NCI-H146 treated with DMSO at 0.1 percent for 48 hours (cell line): Measurements from ENCODE around the gene ACP5.
"Not testable (repeated sequence)": the region's sequence is repeated elsewhere in the genome, so short reads cannot be mapped to it uniquely, and the experiment has no call there.

Experiments used
- DNase-seq: peaks from one replicate; lab custom pipeline; 2025; ENCODE audit not compliant: unreplicated experiment; lab: John Stamatoyannopoulos, UW

The ACP5 gene

DNA sequence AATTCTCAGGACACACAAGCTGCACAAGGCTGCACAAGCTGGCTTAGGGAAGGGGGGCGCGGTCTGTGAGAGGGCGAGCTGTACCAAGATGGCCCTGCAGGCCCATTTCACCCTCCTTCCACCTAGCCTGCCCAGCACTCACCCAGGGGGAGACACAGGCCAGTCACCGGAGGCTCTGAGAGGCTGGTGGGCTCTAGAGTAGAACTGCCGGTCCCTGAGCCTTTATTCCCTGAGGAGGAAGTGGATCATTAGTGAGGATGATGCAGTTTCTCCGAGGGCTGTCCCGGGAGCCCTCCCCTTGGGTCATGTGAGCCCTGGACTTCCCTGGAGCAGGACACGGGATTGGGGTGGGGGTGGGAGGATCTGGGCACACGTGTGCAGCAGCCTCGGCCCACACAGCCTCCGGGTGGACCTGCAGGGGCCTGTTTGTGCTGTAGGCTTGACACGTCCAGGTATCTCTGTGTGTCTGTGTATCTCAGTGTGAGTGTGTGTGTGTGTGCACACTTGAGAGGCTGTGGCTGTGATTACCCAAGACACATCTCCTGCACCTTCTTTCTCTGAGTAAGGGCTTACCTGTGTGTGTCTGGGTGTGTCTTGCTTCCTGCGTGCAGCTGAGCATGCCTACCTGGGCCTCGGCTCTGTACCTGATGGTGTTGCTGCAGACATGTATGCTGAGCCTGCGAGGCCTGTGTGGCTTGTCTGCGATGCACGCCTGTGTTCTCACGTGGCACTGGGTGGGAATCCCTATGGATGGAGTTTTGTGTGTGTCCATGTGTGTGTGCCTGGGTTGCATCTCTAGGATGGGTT is at the start of gene ACP5:
TSS of gene ACP5 (minus strand) at position 195 of the 807 bp plus-strand sequence. CDS start 328 bp downstream, outside the sequence.
- no peak for DNase-seq

DNA sequence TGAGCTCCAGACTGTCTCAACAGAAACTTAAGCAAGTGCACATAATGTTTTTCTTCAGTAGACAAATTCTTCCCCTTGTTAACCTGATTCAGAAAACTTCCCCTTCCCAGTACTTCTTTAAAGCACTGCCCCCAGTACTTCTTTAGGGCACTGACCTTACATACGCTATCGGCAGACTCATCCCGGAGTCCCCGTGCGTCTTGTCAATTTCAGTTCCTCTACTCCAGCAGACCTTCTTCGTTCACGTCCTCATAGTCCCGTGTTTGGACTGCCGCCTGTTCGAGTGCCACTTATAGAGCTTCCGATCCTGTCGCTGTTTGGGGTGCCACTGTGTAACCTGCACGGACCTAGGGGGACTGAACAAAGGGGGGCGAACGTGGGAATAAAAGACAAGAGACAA is 48.8 kb upstream of the ACP5 start:
- no peak for DNase-seq

DNA sequence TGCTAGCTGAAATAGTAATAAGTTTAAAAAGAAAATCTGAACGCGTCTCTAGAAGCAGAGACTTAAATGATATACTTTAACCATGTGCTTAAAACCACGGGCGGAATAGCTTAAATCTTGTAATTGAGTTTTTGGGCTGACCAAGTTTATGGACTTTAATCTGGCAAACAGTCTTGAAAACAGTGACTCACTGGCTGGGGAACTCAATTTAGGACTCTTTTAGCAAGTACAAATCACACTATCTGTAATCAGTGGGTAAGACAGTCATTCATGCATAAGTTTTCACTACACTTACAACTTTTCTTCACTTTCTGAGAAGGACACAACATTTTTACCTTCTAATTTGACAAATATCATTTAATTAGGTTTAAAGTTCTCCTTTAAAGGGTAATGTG is 46.6 kb upstream of the ACP5 start:
- no peak for DNase-seq

DNA sequence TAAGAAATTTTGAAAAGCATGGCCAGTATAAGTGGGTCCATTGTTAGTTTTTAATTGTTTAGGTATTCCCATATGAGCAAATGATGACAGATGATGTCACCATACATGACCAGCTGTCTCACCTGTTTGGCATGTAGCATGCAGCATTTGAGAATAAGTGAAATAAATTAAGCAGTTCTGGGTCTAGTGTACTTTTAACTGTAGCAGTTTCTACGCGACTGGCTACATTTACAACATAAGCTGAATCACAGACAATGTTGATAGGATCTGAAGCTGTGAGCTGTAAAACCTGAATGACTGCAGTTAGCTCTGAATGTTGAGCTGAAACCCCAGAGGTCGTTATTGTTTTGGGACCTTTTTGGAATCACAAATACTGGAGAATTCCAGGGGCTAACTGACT is 45.0 kb upstream of the ACP5 start:
- DNase-seq: not testable (repeated sequence)

DNA sequence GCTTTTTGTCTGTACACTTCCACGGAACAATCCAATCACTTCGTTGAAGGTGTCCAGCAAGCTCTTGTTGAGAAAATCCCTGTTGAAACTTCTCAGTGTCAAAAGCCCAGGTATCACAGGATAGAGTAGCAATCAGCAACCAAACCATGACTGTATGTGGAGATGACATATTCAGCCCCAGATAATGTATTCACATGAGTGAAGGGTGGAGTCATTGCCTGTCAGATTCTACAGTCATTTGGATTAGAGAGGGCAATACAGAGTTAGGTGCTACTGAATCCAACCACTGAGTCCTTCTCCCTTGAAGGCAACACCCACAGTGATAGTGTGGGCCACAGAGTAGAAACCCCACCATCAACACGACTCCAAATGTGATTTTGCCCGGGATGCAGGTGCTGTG is 43.1 kb upstream of the ACP5 start:
- DNase-seq: no peak

DNA sequence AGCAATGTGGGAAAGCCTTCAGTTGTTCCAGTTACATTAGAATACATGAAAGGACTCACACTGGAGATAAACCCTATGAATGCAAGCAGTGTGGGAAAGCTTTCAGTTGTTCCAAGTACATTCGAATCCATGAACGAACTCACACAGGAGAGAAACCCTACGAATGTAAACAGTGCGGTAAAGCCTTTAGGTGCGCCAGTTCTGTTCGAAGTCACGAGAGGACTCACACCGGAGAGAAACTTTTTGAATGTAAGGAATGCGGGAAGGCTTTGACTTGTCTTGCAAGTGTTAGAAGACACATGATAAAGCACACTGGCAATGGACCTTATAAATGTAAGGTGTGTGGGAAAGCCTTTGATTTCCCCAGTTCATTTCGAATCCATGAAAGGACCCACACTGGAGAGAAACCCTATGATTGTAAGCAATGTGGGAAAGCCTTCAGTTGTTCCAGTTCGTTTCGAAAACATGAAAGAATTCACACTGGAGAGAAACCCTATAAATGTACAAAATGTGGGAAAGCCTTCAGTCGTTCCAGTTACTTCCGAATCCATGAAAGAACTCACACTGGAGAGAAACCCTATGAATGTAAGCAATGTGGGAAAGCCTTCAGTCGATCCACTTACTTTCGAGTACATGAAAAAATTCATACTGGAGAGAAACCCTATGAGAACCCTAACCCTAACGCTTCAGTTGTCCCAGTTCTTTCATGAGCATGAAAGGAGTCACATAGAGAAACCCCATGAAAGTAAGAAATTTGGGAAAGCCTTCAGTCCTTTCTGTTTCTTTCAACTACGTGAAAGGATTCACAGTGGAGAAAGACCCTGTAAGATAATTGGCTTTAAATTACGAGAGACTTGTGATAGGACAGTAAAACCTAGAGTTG is 40.0 kb upstream of the ACP5 start:
- DNase-seq: no peak

GRCh38 chr19:11612816-11613511 is 35.5 kb upstream of the ACP5 start:
- DNase-seq: no peak

DNA sequence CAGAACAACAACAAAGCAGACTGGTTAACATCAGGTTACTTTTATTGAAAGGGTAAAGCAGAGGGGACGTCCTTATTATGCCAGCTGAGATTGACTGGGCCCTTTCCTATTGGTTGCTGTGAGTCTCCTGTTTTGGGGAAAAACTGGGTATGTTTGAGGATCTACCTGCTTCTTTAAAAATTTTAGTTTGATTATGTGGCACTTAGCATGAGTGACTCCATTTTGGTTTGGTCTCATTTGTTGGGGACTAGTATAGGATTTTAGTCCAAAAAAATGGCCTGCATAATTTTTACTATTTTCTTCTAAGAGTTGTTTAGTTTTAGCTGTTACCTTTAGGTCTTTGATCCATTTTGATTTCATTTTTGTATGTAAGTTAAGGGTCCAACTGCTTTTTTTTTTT is 34.3 kb upstream of the ACP5 start:
- no peak for DNase-seq

DNA sequence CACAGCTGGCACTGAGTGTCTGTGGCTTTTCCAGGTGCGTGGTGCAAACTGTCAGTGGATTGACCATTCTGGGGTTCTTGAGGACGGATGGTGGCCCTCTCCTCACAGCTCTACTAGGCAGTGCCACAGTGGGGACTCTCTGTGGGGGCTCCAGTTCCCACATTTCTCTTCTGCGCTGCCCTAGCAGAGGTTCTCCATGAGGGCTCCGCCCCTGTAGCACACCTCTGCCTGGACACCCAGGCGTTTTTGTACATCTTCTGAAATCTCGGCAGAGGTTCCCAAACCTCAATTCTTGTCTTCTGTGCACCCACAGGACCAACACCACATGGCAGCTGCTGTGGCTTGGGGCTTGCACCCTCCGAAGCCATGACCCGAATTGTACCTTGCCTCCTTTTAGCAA is 29.0 kb upstream of the ACP5 start:
- no peak for DNase-seq

DNA sequence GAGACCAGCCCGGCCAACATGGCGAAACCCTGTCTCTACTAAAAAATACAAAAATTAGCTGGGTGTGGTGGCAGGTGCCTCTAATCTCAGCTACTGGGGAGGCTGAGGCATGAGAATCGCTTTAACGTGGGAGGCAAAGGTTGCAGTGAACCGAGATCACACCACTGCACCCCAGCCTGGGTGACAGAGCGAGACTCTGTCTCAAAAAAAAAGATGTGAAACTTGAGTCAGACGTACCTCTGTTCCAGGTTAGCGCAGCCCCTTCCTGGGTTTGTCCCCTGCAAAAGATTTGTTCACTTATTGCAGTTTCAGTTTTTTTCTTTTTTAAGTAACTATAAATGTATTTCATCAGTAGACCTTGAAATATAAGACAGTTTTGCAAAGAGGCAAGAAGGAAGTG is 22.3 kb upstream of the ACP5 start:
- DNase-seq: not testable (repeated sequence)

GRCh38 chr19:11598746-11599145 is 21.3 kb upstream of the ACP5 start:
- DNase-seq: no peak

GRCh38 chr19:11598103-11598483 is 20.6 kb upstream of the ACP5 start:
- no peak for DNase-seq

DNA sequence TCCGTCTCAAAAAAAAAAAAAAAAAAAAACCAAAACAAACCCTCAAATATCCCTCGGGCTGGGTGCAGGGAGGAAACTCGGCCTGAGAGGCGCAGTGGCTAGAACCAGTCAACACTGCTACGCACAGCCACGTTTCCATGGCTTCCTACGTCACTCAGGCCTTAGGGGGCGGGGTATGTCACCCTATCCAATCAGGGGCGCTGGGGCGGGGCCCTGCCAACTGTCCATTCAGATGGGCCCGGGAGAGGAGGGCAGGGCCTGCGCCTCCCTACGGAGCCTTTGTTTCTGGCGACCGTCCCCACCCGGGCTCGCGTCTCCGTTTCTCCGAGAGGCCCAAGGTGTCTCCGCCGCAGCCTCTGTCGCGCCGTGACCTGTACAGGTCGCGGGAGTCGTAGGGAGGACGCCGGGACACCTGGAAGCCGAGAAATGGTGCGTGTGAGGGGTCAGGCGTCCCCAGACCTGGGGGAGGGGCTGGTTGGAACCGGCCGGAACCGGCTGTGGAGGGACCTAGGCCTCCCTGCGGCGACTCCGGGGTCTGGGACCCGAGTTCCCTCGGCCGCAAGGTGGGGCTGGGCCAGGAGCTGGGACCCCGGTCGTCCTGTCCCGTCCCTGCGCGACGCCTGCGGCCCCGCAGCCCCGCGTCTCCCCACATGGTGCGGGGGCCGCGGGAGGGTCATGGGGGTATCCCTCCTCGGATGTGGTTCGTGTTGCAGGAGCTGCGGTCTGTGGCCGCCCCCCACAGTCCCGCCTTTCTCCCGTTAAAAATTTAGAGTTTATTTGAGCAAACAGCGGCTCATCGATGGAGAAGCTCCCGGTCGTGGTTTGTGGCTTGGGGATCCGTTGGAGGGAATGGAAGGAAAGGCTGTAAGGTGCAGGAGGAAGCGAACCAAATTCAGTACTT is 20.0 kb upstream of the ACP5 start, which contains the start of gene ZNF627:
TSS of gene ZNF627 (plus strand) at position 282 of the 901 bp plus-strand sequence. CDS start at position 427, 145 bp downstream.
- DNase-seq: peak; percentile 98

- no peak for DNase-seq
Observed at GRCh38 chr19:11596156-11596555, 18.7 kb upstream of the ACP5 start.

GRCh38 chr19:11594084-11594483 is 16.6 kb upstream of the ACP5 start:
- no peak for DNase-seq

- peak; percentile 53 for DNase-seq
Observed at GRCh38 chr19:11587975-11588631, 10.7 kb upstream of the ACP5 start.

DNA sequence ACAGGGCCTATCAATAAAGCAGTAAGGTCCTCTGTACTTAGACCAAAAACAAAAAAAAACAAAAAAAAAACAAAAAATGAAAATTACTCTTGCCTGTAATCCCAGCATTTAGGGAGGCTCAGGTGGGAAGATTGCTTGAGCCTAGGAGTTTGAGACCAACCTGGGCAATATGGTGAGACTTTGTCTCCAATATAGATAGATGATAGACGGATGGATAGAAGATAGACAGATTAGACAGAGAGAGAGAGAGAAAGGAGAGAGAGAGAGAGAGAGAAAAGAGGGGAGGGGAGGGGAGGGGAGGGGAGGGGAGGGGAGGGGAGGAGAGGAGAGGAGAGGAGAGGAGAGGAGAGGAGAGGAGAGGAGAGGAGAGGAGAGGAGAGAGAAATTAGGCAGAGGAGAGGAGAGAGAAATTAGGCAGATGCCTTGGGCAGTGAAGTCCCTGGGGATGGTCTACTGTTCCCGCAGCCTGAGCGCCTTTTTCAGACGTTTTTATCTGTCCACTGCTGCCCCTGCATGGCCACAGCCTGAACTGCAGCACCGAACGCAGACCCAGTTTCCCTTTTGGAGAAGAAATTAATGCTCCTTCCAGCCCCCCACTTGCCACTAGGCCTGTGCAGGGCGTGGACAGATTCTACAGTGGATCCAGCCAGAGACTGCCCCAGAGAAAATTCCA is 10.0 kb upstream of the ACP5 start:
- peak; percentile 60 for DNase-seq

- DNase-seq: no peak
Observed at GRCh38 chr19:11586331-11586730, 8.9 kb upstream of the ACP5 start.

GRCh38 chr19:11581740-11582139 is 4.3 kb upstream of the ACP5 start:
- no peak for DNase-seq
